COLO829 (cell line): Measurements from ENCODE around the gene FRG2C.
A peak's percentile ranks its signal among the peaks of the same experiment; 100 is the strongest.
"Not testable (repeated sequence)": the region's sequence is repeated elsewhere in the genome, so short reads cannot be mapped to it uniquely, and the experiment has no call there.

ENCODE experiments used
- DNase-seq: peaks from one replicate; pipeline ENCODE4 v3.0.0; 2012; ENCODE audit warnings: low spot score

Gene FRG2C

GRCh38 chr3:75664028-75664427 lies at the start of gene FRG2C:
Gene FRG2C (plus strand): TSS chr3:75664328. CDS start chr3:75664380, 52 bp downstream.
- DNase-seq, result not testable (repeated sequence)

- peak; percentile 13 for DNase-seq
These were observed 45.3 kb upstream of the FRG2C start for GRCh38 chr3:75618666-75619305.

- DNase-seq, result not testable (repeated sequence)
These were observed 44.6 kb upstream of the FRG2C start for GRCh38 chr3:75619481-75620031.

- DNase-seq, result not testable (repeated sequence)
These were observed 42.4 kb upstream of the FRG2C start for GRCh38 chr3:75621772-75622171.

GRCh38 chr3:75623656-75624055 lies 40.5 kb upstream of the FRG2C start:
- DNase-seq, result not testable (repeated sequence)

- not testable (repeated sequence) for DNase-seq
These were observed 33.1 kb upstream of the FRG2C start for GRCh38 chr3:75630887-75631535.

GRCh38 chr3:75631541-75631940 lies 32.6 kb upstream of the FRG2C start:
- no peak for DNase-seq

GRCh38 chr3:75638947-75639346 lies 25.2 kb upstream of the FRG2C start:
- DNase-seq, result not testable (repeated sequence)

- DNase-seq, result peak; percentile 25
These were observed 23.0 kb upstream of the FRG2C start for GRCh38 chr3:75641107-75641517.

- not testable (repeated sequence) for DNase-seq
These were observed 20.9 kb upstream of the FRG2C start for GRCh38 chr3:75643031-75643800.

- not testable (repeated sequence) for DNase-seq
These were observed 18.6 kb upstream of the FRG2C start for GRCh38 chr3:75645548-75645947.

- DNase-seq, result no peak
These were observed 13.9 kb upstream of the FRG2C start for GRCh38 chr3:75650191-75650590.

GRCh38 chr3:75655101-75655904 lies 8.8 kb upstream of the FRG2C start:
- not testable (repeated sequence) for DNase-seq

GRCh38 chr3:75655956-75656355 lies 8.2 kb upstream of the FRG2C start:
- not testable (repeated sequence) for DNase-seq

GRCh38 chr3:75658411-75659107 lies 5.6 kb upstream of the FRG2C start:
- DNase-seq, result not testable (repeated sequence)

GRCh38 chr3:75659108-75659433 lies 5.1 kb upstream of the FRG2C start:
- DNase-seq, result not testable (repeated sequence)

- not testable (repeated sequence) for DNase-seq
These were observed 1.5 kb downstream of the FRG2C start for GRCh38 chr3:75665626-75666025.

GRCh38 chr3:75667757-75668701 lies 3.9 kb downstream of the FRG2C start:
- not testable (repeated sequence) for DNase-seq

- not testable (repeated sequence) for DNase-seq
These were observed 4.7 kb downstream of the FRG2C start for GRCh38 chr3:75668759-75669347.
